HG03280 (cell line): ENCODE data around the gene FBXL7.

ENCODE experiments used
- ATAC-seq: cut with Tn5 transposase; IDR thresholded peaks from one replicate; pipeline ENCODE4 v1.9.1; 2021; ENCODE audit warnings: mild to moderate bottlenecking, moderate library complexity; ENCODE audit not compliant: unreplicated experiment

FBXL7 gene

GRCh38 chr5:15647251-15647650 is 147.3 kb downstream of the FBXL7 start:
- ATAC-seq = no peak

- no peak for ATAC-seq
These were observed 150.3 kb downstream of the FBXL7 start for GRCh38 chr5:15650266-15650665.

GRCh38 chr5:15654779-15655178 is 154.8 kb downstream of the FBXL7 start:
- no peak for ATAC-seq

- ATAC-seq = no peak
These were observed 155.7 kb downstream of the FBXL7 start for GRCh38 chr5:15655683-15656082.

- no peak for ATAC-seq
These were observed 165.0 kb downstream of the FBXL7 start for GRCh38 chr5:15664961-15665360.

- no peak for ATAC-seq
These were observed 169.8 kb downstream of the FBXL7 start for GRCh38 chr5:15669826-15670225.

- ATAC-seq = no peak
These were observed 174.7 kb downstream of the FBXL7 start for GRCh38 chr5:15674716-15675115.

GRCh38 chr5:15676591-15676990 is 176.6 kb downstream of the FBXL7 start:
- no peak for ATAC-seq

- no peak for ATAC-seq
These were observed 179.2 kb downstream of the FBXL7 start for GRCh38 chr5:15679161-15679560.

- no peak for ATAC-seq
These were observed 180.5 kb downstream of the FBXL7 start for GRCh38 chr5:15680455-15680854.

GRCh38 chr5:15682122-15682521 is 182.1 kb downstream of the FBXL7 start:
- no peak for ATAC-seq

GRCh38 chr5:15682566-15682965 is 182.6 kb downstream of the FBXL7 start:
- no peak for ATAC-seq

GRCh38 chr5:15683332-15683731 is 183.4 kb downstream of the FBXL7 start:
- no peak for ATAC-seq

- no peak for ATAC-seq
These were observed 187.4 kb downstream of the FBXL7 start for GRCh38 chr5:15687401-15687800.

GRCh38 chr5:15689836-15690235 is 189.9 kb downstream of the FBXL7 start:
- no peak for ATAC-seq

GRCh38 chr5:15690611-15691010 is 190.6 kb downstream of the FBXL7 start:
- ATAC-seq = no peak

- ATAC-seq = no peak
These were observed 191.5 kb downstream of the FBXL7 start for GRCh38 chr5:15691521-15691920.

- ATAC-seq = no peak
These were observed 192.9 kb downstream of the FBXL7 start for GRCh38 chr5:15692706-15693381.

- no peak for ATAC-seq
These were observed 193.4 kb downstream of the FBXL7 start for GRCh38 chr5:15693382-15693728.

- ATAC-seq = no peak
These were observed 194.0 kb downstream of the FBXL7 start for GRCh38 chr5:15693933-15694332.

GRCh38 chr5:15694696-15695214 is 194.8 kb downstream of the FBXL7 start:
- ATAC-seq = no peak

GRCh38 chr5:15695215-15695731 is 195.3 kb downstream of the FBXL7 start:
- no peak for ATAC-seq

GRCh38 chr5:15700373-15700772 is 200.4 kb downstream of the FBXL7 start:
- no peak for ATAC-seq
